MCF 10A (cell line): ENCODE results near the gene EEF1A2. TPM values are rescaled to one million over a fixed set of nuclear protein-coding genes. Genes with fewer than 3 reads are reported as not detected.

Experiments
- BruUV-seq: library from RNA; stranded (reverse); fragments of 400-500 nt; replicated peaks from 2 replicates; lab custom pipeline; 2021; lab: Mats Ljungman, UMichigan
- CTCF ChIA-PET: fragments of 300-600 bp; sonication (Branson Sonifier 250); formaldehyde crosslinking; extraction: SDS; loops from one replicate; lab custom pipeline; 2021; ENCODE audit warnings: antibody characterized with exemption, inconsistent platforms; lab: Yijun Ruan, JAX
- POLR2A ChIA-PET: fragments of 300-600, 350-650 bp; sonication (Branson Sonifier 250); formaldehyde crosslinking; extraction: SDS; loops from one replicate; lab custom pipeline; 2020; ENCODE audit warnings: antibody characterized with exemption, inconsistent platforms; lab: Yijun Ruan, JAX
- DNase-seq: peaks from one replicate; pipeline ENCODE4 v3.0.0-alpha.2; 2018; ENCODE audit not compliant: unreplicated experiment
- H3K27ac Mint-ChIP-seq: one replicate; pipeline ENCODE4 v1.8.0; 2022; ENCODE audit warnings: mild to moderate bottlenecking, low read depth, mixed read lengths; ENCODE audit not compliant: unreplicated experiment
- H3K27me3 Mint-ChIP-seq: one replicate; pipeline ENCODE4 v1.8.0; 2022; ENCODE audit warnings: mixed read lengths; ENCODE audit not compliant: insufficient read depth, unreplicated experiment
- H3K36me3 Mint-ChIP-seq: one replicate; pipeline ENCODE4 v1.8.0; 2022; ENCODE audit warnings: mild to moderate bottlenecking, moderate library complexity, mixed read lengths; ENCODE audit not compliant: insufficient read depth, unreplicated experiment
- H3K4me1 Mint-ChIP-seq: one replicate; pipeline ENCODE4 v1.8.0; 2022; ENCODE audit warnings: mixed read lengths; ENCODE audit not compliant: insufficient read depth, unreplicated experiment
- H3K4me3 Mint-ChIP-seq: one replicate; pipeline ENCODE4 v1.8.0; 2022; ENCODE audit warnings: mild to moderate bottlenecking, moderate library complexity, mixed read lengths; ENCODE audit not compliant: unreplicated experiment
- H3K9me3 Mint-ChIP-seq: one replicate; pipeline ENCODE4 v1.8.0; 2022; ENCODE audit warnings: mixed read lengths; ENCODE audit not compliant: unreplicated experiment
- CTCF ChIP-seq: fragments of 200-600 bp; IDR thresholded peaks from one replicate; pipeline ENCODE4 v1.8.0; 2022; ENCODE audit warnings: antibody characterized with exemption, mild to moderate bottlenecking; ENCODE audit not compliant: unreplicated experiment
- intact Hi-C: fragments of 100-400 bp; cut with micrococcal nuclease; formaldehyde crosslinking; loops from 2 replicates; pipeline ENCODE4 v1.14.1; 2022
- total RNA-seq: library from RNA; stranded (reverse); gene quantifications from 2 replicates; pipeline ENCODE4 v1.2.3, GENCODE V29; 2022

EEF1A2 gene
- total RNA-seq, 1 experiment from 2014 or later = 3.3 TPM

GRCh38 chr20:63446216-63447024 lies 52.5 kb downstream of the EEF1A2 start:
- H3K27me3 Mint-ChIP-seq = peaks cover 33% of the 10 kb centered on the region
- no peaks in the 10 kb centered on the region for H3K4me1 Mint-ChIP-seq
- CTCF ChIA-PET = interaction anchor here (0.7 to 1.7 kb wide), 3 partner anchors 50 to 223 kb away, joined by 3 to 8 read pairs (median 6); no protein-coding TSS in a partner anchor
- no peaks in the 10 kb centered on the region for H3K36me3 Mint-ChIP-seq
- DNase-seq = no peak
- no peak for TF ChIP-seq CTCF
- no peak overlapping the region for H3K27ac Mint-ChIP-seq
- BruUV-seq = no TSS peak
- H3K4me3 Mint-ChIP-seq = no peak overlapping the region
- peaks cover 12% of the 10 kb centered on the region for H3K9me3 Mint-ChIP-seq
- intact Hi-C loops = no loop called here
- POLR2A ChIA-PET = no interaction called here

- peaks cover 12% of the 10 kb centered on the region for H3K9me3 Mint-ChIP-seq
- no TSS peak for BruUV-seq
- peaks cover 33% of the 10 kb centered on the region for H3K27me3 Mint-ChIP-seq
- no peaks in the 10 kb centered on the region for H3K4me1 Mint-ChIP-seq
- TF ChIP-seq CTCF = no peak
- ChIA-PET CTCF (interaction anchor here (0.5 to 1.7 kb wide), 5 partner anchors 24 to 222 kb away, joined by 3 to 8 read pairs (median 4); no protein-coding TSS in a partner anchor), POLR2A (interaction anchor here (0.5 to 0.7 kb wide), 2 partner anchors 10 to 82 kb away, joined by 3 read pairs; no protein-coding TSS in a partner anchor)
- no peak overlapping the region for H3K27ac Mint-ChIP-seq
- DNase-seq = no peak
- no peaks in the 10 kb centered on the region for H3K36me3 Mint-ChIP-seq
- H3K4me3 Mint-ChIP-seq = no peak overlapping the region
- intact Hi-C loops = no loop called here
Measured at GRCh38 chr20:63445075-63445734, 53.7 kb downstream of the EEF1A2 start.

- H3K4me3 Mint-ChIP-seq = no peak overlapping the region
- no peak for TF ChIP-seq CTCF
- DNase-seq = no peak
- no peak overlapping the region for H3K27ac Mint-ChIP-seq
- CTCF ChIA-PET = interaction anchor here (0.5 kb wide), 1 partner anchor 132 kb away, joined by 3 read pairs; no protein-coding TSS in a partner anchor
- no peaks in the 10 kb centered on the region for H3K36me3 Mint-ChIP-seq
- POLR2A ChIA-PET = interaction anchor here (0.8 kb wide), 1 partner anchor 10 kb away, joined by 3 read pairs; no protein-coding TSS in a partner anchor
- intact Hi-C loops = no loop called here
- peaks cover 30% of the 10 kb centered on the region for H3K27me3 Mint-ChIP-seq
- no TSS peak for BruUV-seq
- H3K9me3 Mint-ChIP-seq = peaks cover 12% of the 10 kb centered on the region
- H3K4me1 Mint-ChIP-seq = no peaks in the 10 kb centered on the region
Measured at GRCh38 chr20:63444548-63444947, 54.3 kb downstream of the EEF1A2 start.
